ENCODE data around the gene CD101.
A peak's percentile ranks its signal among the peaks of the same experiment; 100 is the strongest.

The CD101 gene

GRCh38 chr1:116994411-116994810, 7.1 kb upstream of the CD101 start:
- Histone ChIP-seq H3K27me3 (no peaks in the 10 kb centered on the region), H3K36me3 (no peaks in the 10 kb centered on the region), H3K4me3 (no peak overlapping the region), H3K27ac (no peak overlapping the region), H3K4me1 (no peaks in the 10 kb centered on the region), H3K9ac (no peak overlapping the region), H3K9me3 (no peaks in the 10 kb centered on the region), H3K4me2 (no peak overlapping the region), H4K20me1 (no peaks in the 10 kb centered on the region)
- TF ChIP-seq Cebpa-rat (IDR thresholded peaks at IDR 0.05): no peak

- H3K9ac ChIP-seq: no peak overlapping the region
- no peak overlapping the region for H3K4me2 ChIP-seq
- H4K20me1 ChIP-seq: no peaks in the 10 kb centered on the region
- no peak overlapping the region for H3K4me3 ChIP-seq
- TF ChIP-seq Cebpa-rat (IDR thresholded peaks at IDR 0.05): no peak
- H3K4me1 ChIP-seq: no peaks in the 10 kb centered on the region
- no peaks in the 10 kb centered on the region for H3K9me3 ChIP-seq
- H3K27me3 ChIP-seq: no peaks in the 10 kb centered on the region
- H3K27ac ChIP-seq: no peak overlapping the region
- H3K36me3 ChIP-seq: no peaks in the 10 kb centered on the region
Observed at GRCh38 chr1:116997066-116997465, 4.5 kb upstream of the CD101 start.

- no peaks in the 10 kb centered on the region for H3K4me1 ChIP-seq
- no peaks in the 10 kb centered on the region for H3K27me3 ChIP-seq
- TF ChIP-seq Cebpa-rat (IDR thresholded peaks at IDR 0.05): no peak
- H3K27ac ChIP-seq: no peak overlapping the region
- no peaks in the 10 kb centered on the region for H4K20me1 ChIP-seq
- no peak overlapping the region for H3K4me3 ChIP-seq
- no peaks in the 10 kb centered on the region for H3K9me3 ChIP-seq
- no peaks in the 10 kb centered on the region for H3K36me3 ChIP-seq
- H3K4me2 ChIP-seq: no peak overlapping the region
- no peak overlapping the region for H3K9ac ChIP-seq
Observed at GRCh38 chr1:116997636-116998035, 3.9 kb upstream of the CD101 start.

GRCh38 chr1:116999596-116999995, 2.0 kb upstream of the CD101 start:
- Histone ChIP-seq H4K20me1 (no peaks in the 10 kb centered on the region), H3K9ac (no peak overlapping the region), H3K36me3 (no peaks in the 10 kb centered on the region), H3K4me1 (no peaks in the 10 kb centered on the region), H3K4me3 (no peak overlapping the region), H3K27me3 (no peaks in the 10 kb centered on the region), H3K4me2 (no peak overlapping the region), H3K9me3 (no peaks in the 10 kb centered on the region), H3K27ac (no peak overlapping the region)
- TF ChIP-seq Cebpa-rat (IDR thresholded peaks at IDR 0.05): no peak

- Histone ChIP-seq H3K27me3 (no peaks in the 10 kb centered on the region), H3K9ac (no peak overlapping the region), H3K4me1 (no peaks in the 10 kb centered on the region), H4K20me1 (no peaks in the 10 kb centered on the region), H3K4me2 (no peak overlapping the region), H3K9me3 (no peaks in the 10 kb centered on the region), H3K4me3 (no peak overlapping the region), H3K36me3 (no peaks in the 10 kb centered on the region), H3K27ac (no peak overlapping the region)
- no peak for TF ChIP-seq Cebpa-rat (IDR thresholded peaks at IDR 0.05)
Observed at GRCh38 chr1:117000142-117000541, 1.4 kb upstream of the CD101 start.

- Histone ChIP-seq H3K4me2 (no peak overlapping the region), H3K4me1 (no peaks in the 10 kb centered on the region), H3K27ac (no peak overlapping the region), H3K36me3 (no peaks in the 10 kb centered on the region), H3K4me3 (no peak overlapping the region), H3K27me3 (no peaks in the 10 kb centered on the region), H4K20me1 (no peaks in the 10 kb centered on the region), H3K9ac (no peak overlapping the region), H3K9me3 (no peaks in the 10 kb centered on the region)
- TF ChIP-seq Cebpa-rat (IDR thresholded peaks at IDR 0.05): no peak
Observed at GRCh38 chr1:117003223-117003875, 1.8 kb downstream of the CD101 start.

- Histone ChIP-seq H4K20me1 (no peaks in the 10 kb centered on the region), H3K4me3 (no peak overlapping the region), H3K4me1 (peaks cover 10% of the 10 kb centered on the region), H3K27ac (no peak overlapping the region), H3K4me2 (no peak overlapping the region), H3K36me3 (no peaks in the 10 kb centered on the region), H3K27me3 (no peaks in the 10 kb centered on the region), H3K9ac (no peak overlapping the region), H3K9me3 (no peaks in the 10 kb centered on the region)
- TF ChIP-seq Cebpa-rat (IDR thresholded peaks at IDR 0.05): no peak
Observed at GRCh38 chr1:117007719-117008013, 6.1 kb downstream of the CD101 start.

GRCh38 chr1:117008656-117009055, 7.1 kb downstream of the CD101 start:
- Histone ChIP-seq H3K36me3 (no peaks in the 10 kb centered on the region), H3K4me2 (no peak overlapping the region), H3K9ac (no peak overlapping the region), H3K27ac (no peak overlapping the region), H3K4me3 (no peak overlapping the region), H3K4me1 (peaks cover 10% of the 10 kb centered on the region), H3K27me3 (no peaks in the 10 kb centered on the region), H4K20me1 (no peaks in the 10 kb centered on the region), H3K9me3 (no peaks in the 10 kb centered on the region)
- no peak for TF ChIP-seq Cebpa-rat (IDR thresholded peaks at IDR 0.05)

GRCh38 chr1:117009132-117009531, 7.6 kb downstream of the CD101 start:
- H3K9me3 ChIP-seq: no peaks in the 10 kb centered on the region
- H3K27me3 ChIP-seq: no peaks in the 10 kb centered on the region
- no peak overlapping the region for H3K9ac ChIP-seq
- no peaks in the 10 kb centered on the region for H4K20me1 ChIP-seq
- H3K36me3 ChIP-seq: no peaks in the 10 kb centered on the region
- no peak overlapping the region for H3K27ac ChIP-seq
- H3K4me3 ChIP-seq: no peak overlapping the region
- peaks cover 10% of the 10 kb centered on the region for H3K4me1 ChIP-seq
- peak overlapping the region; percentile 36 for H3K4me2 ChIP-seq
- TF ChIP-seq Cebpa-rat (IDR thresholded peaks at IDR 0.05): no peak

GRCh38 chr1:117010310-117010969, 8.9 kb downstream of the CD101 start:
- peaks cover 14% of the 10 kb centered on the region for H3K4me1 ChIP-seq
- H3K4me2 ChIP-seq: no peak overlapping the region
- no peak for TF ChIP-seq Cebpa-rat (IDR thresholded peaks at IDR 0.05)
- H4K20me1 ChIP-seq: no peaks in the 10 kb centered on the region
- H3K36me3 ChIP-seq: no peaks in the 10 kb centered on the region
- no peaks in the 10 kb centered on the region for H3K9me3 ChIP-seq
- no peak overlapping the region for H3K9ac ChIP-seq
- no peaks in the 10 kb centered on the region for H3K27me3 ChIP-seq
- H3K27ac ChIP-seq: no peak overlapping the region
- H3K4me3 ChIP-seq: no peak overlapping the region

- Histone ChIP-seq H3K36me3 (no peaks in the 10 kb centered on the region), H3K4me3 (no peak overlapping the region), H3K4me2 (no peak overlapping the region), H3K9ac (no peak overlapping the region), H3K27me3 (no peaks in the 10 kb centered on the region), H4K20me1 (no peaks in the 10 kb centered on the region), H3K4me1 (peaks cover 17% of the 10 kb centered on the region), H3K9me3 (no peaks in the 10 kb centered on the region), H3K27ac (no peak overlapping the region)
- no peak for TF ChIP-seq Cebpa-rat (IDR thresholded peaks at IDR 0.05)
Observed at GRCh38 chr1:117011334-117011733, 9.8 kb downstream of the CD101 start.
